ENCODE measurements around the gene FBXL13. TPM values are rescaled to one million over a fixed set of nuclear protein-coding genes. Genes with fewer than 3 reads are reported as not detected.
"Not testable (repeated sequence)": the region's sequence is repeated elsewhere in the genome, so short reads cannot be mapped to it uniquely, and the experiment has no call there.

FBXL13 gene
- total and polyA plus RNA-seq, 8 donors, result 2.2 to 5.7 (median 4.7) TPM

- TF ChIP-seq, protein P1, sequence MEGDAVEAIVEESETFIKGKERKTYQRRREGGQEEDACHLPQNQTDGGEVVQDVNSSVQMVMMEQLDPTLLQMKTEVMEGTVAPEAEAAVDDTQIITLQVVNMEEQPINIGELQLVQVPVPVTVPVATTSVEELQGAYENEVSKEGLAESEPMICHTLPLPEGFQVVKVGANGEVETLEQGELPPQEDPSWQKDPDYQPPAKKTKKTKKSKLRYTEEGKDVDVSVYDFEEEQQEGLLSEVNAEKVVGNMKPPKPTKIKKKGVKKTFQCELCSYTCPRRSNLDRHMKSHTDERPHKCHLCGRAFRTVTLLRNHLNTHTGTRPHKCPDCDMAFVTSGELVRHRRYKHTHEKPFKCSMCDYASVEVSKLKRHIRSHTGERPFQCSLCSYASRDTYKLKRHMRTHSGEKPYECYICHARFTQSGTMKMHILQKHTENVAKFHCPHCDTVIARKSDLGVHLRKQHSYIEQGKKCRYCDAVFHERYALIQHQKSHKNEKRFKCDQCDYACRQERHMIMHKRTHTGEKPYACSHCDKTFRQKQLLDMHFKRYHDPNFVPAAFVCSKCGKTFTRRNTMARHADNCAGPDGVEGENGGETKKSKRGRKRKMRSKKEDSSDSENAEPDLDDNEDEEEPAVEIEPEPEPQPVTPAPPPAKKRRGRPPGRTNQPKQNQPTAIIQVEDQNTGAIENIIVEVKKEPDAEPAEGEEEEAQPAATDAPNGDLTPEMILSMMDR (IDR thresholded peaks at IDR 0.05), result no peak
- no peaks in the 10 kb centered on the region for H3K4me1 ChIP-seq
- intact Hi-C loops (cut with DNase I), result no loop called here
- DNase-seq (no peak), ATAC-seq (no peak)
- peaks cover 0 to 2% of the 10 kb centered on the region in 2 donors for H3K9me3 ChIP-seq
- no peak overlapping the region for H3K4me3 ChIP-seq
- no peaks in the 10 kb centered on the region for H3K27me3 ChIP-seq
- no peaks in the 10 kb centered on the region for H3K36me3 ChIP-seq
- H3K27ac ChIP-seq, result no peak overlapping the region
Observed at GRCh38 chr7:102974366-102975236, 100.0 kb downstream of the FBXL13 start.

DNA sequence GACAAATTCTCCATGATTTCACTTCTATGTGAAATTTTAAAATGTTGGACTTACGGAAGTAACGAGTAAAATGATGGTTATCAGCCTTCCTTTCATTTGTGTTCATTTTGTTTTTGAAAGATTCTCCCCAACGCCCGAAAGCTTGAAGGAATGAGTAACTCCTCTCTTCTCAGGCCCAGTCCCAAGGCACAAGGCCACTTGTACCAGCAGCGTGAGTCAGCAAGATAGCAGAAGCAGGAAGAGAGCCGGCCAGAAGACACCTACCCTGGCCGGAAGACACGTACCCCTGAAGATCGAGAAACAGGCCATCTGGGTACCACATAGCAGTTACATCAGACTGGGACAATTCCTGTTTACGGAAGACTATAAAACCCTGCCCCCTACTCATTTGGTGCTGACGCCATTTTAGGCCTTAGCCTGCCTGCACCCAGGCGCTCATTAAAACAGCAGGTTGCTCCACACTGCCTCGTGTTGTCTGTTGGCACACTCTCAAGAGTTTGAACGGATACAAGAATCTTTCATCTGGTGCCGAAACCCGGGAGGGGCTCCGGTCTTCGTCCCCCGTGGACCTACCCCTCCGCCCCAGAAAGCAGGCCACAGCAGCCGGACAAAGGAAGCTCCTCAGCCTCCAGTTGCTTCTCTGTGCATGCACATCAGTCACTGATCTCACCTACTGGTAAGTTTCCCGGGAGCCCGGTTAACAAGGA is 101.3 kb downstream of the FBXL13 start:
- intact Hi-C loops (cut with DNase I), result no loop called here
- TF ChIP-seq, protein P1 (IDR thresholded peaks at IDR 0.05), result no peak
- peak overlapping the region in 1 of 2 donors; percentile 31 for H3K27ac ChIP-seq

GRCh38 chr7:102967798-102968197 is 106.8 kb downstream of the FBXL13 start:
- no peaks in the 10 kb centered on the region for H3K27me3 ChIP-seq
- H3K4me3 ChIP-seq, result no peak overlapping the region
- H3K9me3 ChIP-seq, result no peaks in the 10 kb centered on the region
- intact Hi-C loops (cut with DNase I), result no loop called here
- DNase-seq (no peak), ATAC-seq (no peak)
- no peaks in the 10 kb centered on the region for H3K36me3 ChIP-seq
- no peaks in the 10 kb centered on the region for H3K4me1 ChIP-seq
- no peak overlapping the region for H3K27ac ChIP-seq
- TF ChIP-seq, protein P1 (IDR thresholded peaks at IDR 0.05), result no peak

More for the DNA sequence above, 101.3 kb downstream of the FBXL13 start:
- H3K27me3 ChIP-seq, result no peaks in the 10 kb centered on the region
- no peaks in the 10 kb centered on the region for H3K4me1 ChIP-seq
- no peaks in the 10 kb centered on the region for H3K36me3 ChIP-seq
- ATAC-seq (no peak), DNase-seq (peak in 2 of 4 donors; percentile 45 to 47)
- H3K4me3 ChIP-seq, result no peak overlapping the region
- no peaks in the 10 kb centered on the region for H3K9me3 ChIP-seq

- Histone ChIP-seq H3K27ac (no peak overlapping the region), H3K4me3 (no peak overlapping the region), H3K27me3 (no peaks in the 10 kb centered on the region), H3K4me1 (no peaks in the 10 kb centered on the region), H3K9me3 (no peaks in the 10 kb centered on the region), H3K36me3 (no peaks in the 10 kb centered on the region)
- DNase-seq (no peak), ATAC-seq (no peak)
- TF ChIP-seq, protein P1 (IDR thresholded peaks at IDR 0.05), result no peak
- intact Hi-C loops (cut with DNase I), result no loop called here
Observed at GRCh38 chr7:102966465-102966864, 108.1 kb downstream of the FBXL13 start.

DNA sequence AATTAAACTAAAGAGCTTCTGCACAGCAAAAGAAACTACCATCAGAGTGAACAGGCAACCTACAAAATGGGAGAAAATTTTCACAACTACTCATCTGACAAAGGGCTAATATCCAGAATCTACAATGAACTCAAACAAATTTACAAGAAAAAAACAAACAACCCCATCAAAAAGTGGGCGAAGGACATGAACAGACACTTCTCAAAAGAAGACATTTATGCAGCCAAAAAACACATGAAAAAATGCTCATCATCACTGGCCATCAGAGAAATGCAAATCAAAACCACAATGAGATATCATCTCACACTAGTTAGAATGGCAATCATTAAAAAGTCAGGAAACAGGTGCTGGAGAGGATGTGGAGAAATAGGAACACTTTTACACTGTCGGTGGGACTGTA is 112.6 kb downstream of the FBXL13 start:
- H3K27me3 ChIP-seq; intact Hi-C loops (cut with DNase I); H3K9me3 ChIP-seq; H3K27ac ChIP-seq; H3K4me3 ChIP-seq; H3K36me3 ChIP-seq; ATAC-seq; H3K4me1 ChIP-seq; DNase-seq: not testable (repeated sequence)

- H3K27me3 ChIP-seq; H3K36me3 ChIP-seq; H3K4me1 ChIP-seq; H3K27ac ChIP-seq; DNase-seq; ATAC-seq; H3K4me3 ChIP-seq; intact Hi-C loops (cut with DNase I): not testable (repeated sequence)
- H3K9me3 ChIP-seq, result peaks cover 0 to 24% of the 10 kb centered on the region in 2 donors
Observed at GRCh38 chr7:102958004-102958403, 116.6 kb downstream of the FBXL13 start.

- H3K4me1 ChIP-seq; H3K4me3 ChIP-seq; DNase-seq; H3K36me3 ChIP-seq; H3K27me3 ChIP-seq; intact Hi-C loops (cut with DNase I); H3K27ac ChIP-seq; ATAC-seq: not testable (repeated sequence)
- peaks cover 0 to 24% of the 10 kb centered on the region in 2 donors for H3K9me3 ChIP-seq
Observed at GRCh38 chr7:102954359-102954758, 120.2 kb downstream of the FBXL13 start.
